Neutrophil (primary cell): ENCODE measurements around the gene FOXN3.

Source experiments
- H3K27ac ChIP-seq: fragments of 200-600 bp; sonication (generic); 2 replicates; pipeline ENCODE4 v1.5.1; 2016; ENCODE audit warnings: mild to moderate bottlenecking, moderate library complexity
- H3K27me3 ChIP-seq: fragments of 200-600 bp; sonication (generic); 2 replicates; pipeline ENCODE4 v1.6.0; 2016; ENCODE audit warnings: mild to moderate bottlenecking
- H3K36me3 ChIP-seq: fragments of 200-600 bp; sonication (generic); 2 replicates; pipeline ENCODE4 v1.5.1; 2017
- H3K4me1 ChIP-seq, 2 experiments: fragments of 200-600 bp in 1 of 2; sonication (generic) in 1 of 2; 1 replicate in 1 of 2; 2 replicates in 1 of 2; pipeline versions ENCODE4 v1.5.1 to v1.6.1; 2013 to 2016; ENCODE audit warnings: low read depth in 1 of 2, low read length in 1 of 2, mild to moderate bottlenecking in 1 of 2, moderate library complexity in 1 of 2; ENCODE audit not compliant: control insufficient read depth in 1 of 2, insufficient read depth in 1 of 2
- H3K4me3 ChIP-seq, 2 experiments: fragments of 200-600 bp in 1 of 2; sonication (generic) in 1 of 2; 1 replicate in 1 of 2; 2 replicates in 1 of 2; pipeline ENCODE4 v1.5.1; 2013 to 2016; ENCODE audit warnings: low read depth in 1 of 2, low read length in 1 of 2, mild to moderate bottlenecking in 1 of 2, moderate library complexity in 1 of 2
- H3K9me3 ChIP-seq: fragments of 200-600 bp; sonication (generic); 2 replicates; pipeline ENCODE4 v1.5.1; 2016
- CTCF ChIP-seq: fragments of 200-600 bp; sonication (generic); IDR thresholded peaks from 2 replicates; pipeline ENCODE4 v1.5.1; 2016; ENCODE audit warnings: antibody characterized with exemption

FOXN3 gene

GRCh38 chr14:89425931-89426330 lies 8.9 kb upstream of the FOXN3 start:
- Histone ChIP-seq H3K4me1 (peaks cover 28 to 31% of the 10 kb centered on the region in 2 experiments), H3K36me3 (no peaks in the 10 kb centered on the region), H3K9me3 (no peaks in the 10 kb centered on the region), H3K27ac (no peak overlapping the region), H3K4me3 (no peak overlapping the region), H3K27me3 (no peaks in the 10 kb centered on the region)
- no peak for TF ChIP-seq CTCF

GRCh38 chr14:89424241-89424640 lies 7.2 kb upstream of the FOXN3 start:
- no peaks in the 10 kb centered on the region for H3K27me3 ChIP-seq
- no peak overlapping the region for H3K4me3 ChIP-seq
- no peaks in the 10 kb centered on the region for H3K9me3 ChIP-seq
- no peak overlapping the region for H3K27ac ChIP-seq
- no peaks in the 10 kb centered on the region for H3K36me3 ChIP-seq
- TF ChIP-seq CTCF, result no peak
- H3K4me1 ChIP-seq, result peaks cover 27 to 29% of the 10 kb centered on the region in 2 experiments

- peaks cover 27 to 29% of the 10 kb centered on the region in 2 experiments for H3K4me1 ChIP-seq
- H3K27ac ChIP-seq, result no peak overlapping the region
Observed at GRCh38 chr14:89422952-89423345, 5.9 kb upstream of the FOXN3 start.

GRCh38 chr14:89422181-89422951 lies 5.3 kb upstream of the FOXN3 start:
- Histone ChIP-seq H3K27me3 (no peaks in the 10 kb centered on the region), H3K4me3 (no peak overlapping the region), H3K27ac (no peak overlapping the region), H3K4me1 (peaks cover 31 to 32% of the 10 kb centered on the region in 2 experiments), H3K9me3 (no peaks in the 10 kb centered on the region), H3K36me3 (no peaks in the 10 kb centered on the region)
- no peak for TF ChIP-seq CTCF

More at GRCh38 chr14:89422952-89423345, 5.9 kb upstream of the FOXN3 start:
- Histone ChIP-seq H3K27me3 (no peaks in the 10 kb centered on the region), H3K9me3 (no peaks in the 10 kb centered on the region), H3K4me3 (no peak overlapping the region), H3K36me3 (no peaks in the 10 kb centered on the region)
- no peak for TF ChIP-seq CTCF

- Histone ChIP-seq H3K4me1 (peaks cover 33 to 35% of the 10 kb centered on the region in 2 experiments), H3K9me3 (no peaks in the 10 kb centered on the region), H3K27ac (peak overlapping the region; percentile 24), H3K36me3 (no peaks in the 10 kb centered on the region), H3K4me3 (no peak overlapping the region), H3K27me3 (no peaks in the 10 kb centered on the region)
- no peak for TF ChIP-seq CTCF
Observed at GRCh38 chr14:89420502-89420901, 3.5 kb upstream of the FOXN3 start.
